Tibial artery (tissue), 4 donors: ENCODE data around the gene RBBP6.

Experiments
- DNase-seq, 2 donors: peaks; one replicate each; pipeline ENCODE4 v3.0.0-alpha.2; 2019
- H3K27ac ChIP-seq, 2 donors: fragments of 200-600 bp; sonication (generic) in 1 of 2; 1 replicate in 1 of 2; 2 replicates in 1 of 2; pipeline ENCODE4 v1.5.1; 2018 to 2019; ENCODE audit warnings: mild to moderate bottlenecking in 1 of 2
- H3K27me3 ChIP-seq, 2 donors: fragments of 200-600 bp; sonication (generic) in 1 of 2; one replicate each; pipeline versions ENCODE4 v1.5.1 to v1.6.0; 2016 to 2019
- H3K36me3 ChIP-seq, 3 donors: fragments of 200-600 bp; sonication (generic) in 2 of 3; one replicate each; pipeline ENCODE4 v1.5.1; 2016 to 2019; ENCODE audit warnings: mild to moderate bottlenecking in 2 of 3
- H3K4me1 ChIP-seq, 4 donors: fragments of 200-600 bp; sonication (generic) in 2 of 4; 1 replicate in 3 of 4; 2 replicates in 1 of 4; pipeline ENCODE4 v1.5.1; 2016 to 2019
- H3K4me3 ChIP-seq, 2 donors: fragments of 200-600 bp; sonication (generic) in 1 of 2; 1 replicate in 1 of 2; 2 replicates in 1 of 2; pipeline ENCODE4 v1.5.1; 2018 to 2019; ENCODE audit warnings: mild to moderate bottlenecking in 2 of 2
- H3K9me3 ChIP-seq, 3 donors: fragments of 200-600 bp; sonication (generic) in 1 of 3; one replicate each; pipeline ENCODE4 v1.5.1; 2016 to 2019
- CTCF ChIP-seq, 2 experiments: fragments of 200-600 bp in 1 of 2; fragments of 450-650 bp in 1 of 2; IDR thresholded peaks; one replicate each; pipeline ENCODE4 v1.5.1; 2017 to 2019; ENCODE audit warnings: antibody characterized with exemption in 2 of 2, mild to moderate bottlenecking in 1 of 2, moderate library complexity in 1 of 2
- intact Hi-C: fragments of 100-400 bp; cut with DNase I; formaldehyde crosslinking; loops from one replicate; pipeline ENCODE4 v1.15.0; 2023; ENCODE audit warnings: low total_unique reads

RBBP6 gene

DNA sequence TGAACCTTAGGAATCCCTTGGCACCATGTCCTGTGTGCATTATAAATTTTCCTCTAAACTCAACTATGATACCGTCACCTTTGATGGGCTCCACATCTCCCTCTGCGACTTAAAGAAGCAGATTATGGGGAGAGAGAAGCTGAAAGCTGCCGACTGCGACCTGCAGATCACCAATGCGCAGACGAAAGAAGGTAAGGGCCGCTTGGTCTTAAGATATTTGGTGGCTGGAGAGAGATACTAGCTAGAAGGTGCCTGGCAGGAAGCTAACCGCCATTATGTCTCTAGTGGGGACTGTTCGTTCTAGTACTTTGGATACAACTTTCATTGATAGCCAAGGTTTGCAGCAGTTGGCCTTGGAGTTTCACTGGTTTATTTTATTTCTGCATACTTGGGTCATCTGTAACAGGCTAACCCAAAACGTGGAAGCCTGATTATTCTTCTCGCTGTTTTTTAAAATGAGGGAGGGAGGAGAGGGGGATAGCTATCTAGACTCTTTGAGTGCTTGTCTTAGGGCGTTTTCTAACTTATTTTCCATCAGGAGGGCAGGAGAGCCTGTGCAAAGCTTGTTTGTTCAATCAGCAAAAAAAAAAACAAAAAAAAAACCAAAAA is 1.3 kb downstream of the RBBP6 start:
- Histone ChIP-seq H3K27me3 (no peaks in the 10 kb centered on the region), H3K27ac (peak overlapping the region; percentile 98 to 100), H3K4me3 (peak overlapping the region; percentile 72 to 97), H3K4me1 (peaks cover 0 to 49% (median 33%) of the 10 kb centered on the region in 4 donors), H3K36me3 (no peaks in the 10 kb centered on the region), H3K9me3 (no peaks in the 10 kb centered on the region)
- peak in 1 of 2 experiments; percentile 10 for TF ChIP-seq CTCF (IDR thresholded peaks at IDR 0.05)
- DNase-seq = no peak
- intact Hi-C loops = no loop called here

DNA sequence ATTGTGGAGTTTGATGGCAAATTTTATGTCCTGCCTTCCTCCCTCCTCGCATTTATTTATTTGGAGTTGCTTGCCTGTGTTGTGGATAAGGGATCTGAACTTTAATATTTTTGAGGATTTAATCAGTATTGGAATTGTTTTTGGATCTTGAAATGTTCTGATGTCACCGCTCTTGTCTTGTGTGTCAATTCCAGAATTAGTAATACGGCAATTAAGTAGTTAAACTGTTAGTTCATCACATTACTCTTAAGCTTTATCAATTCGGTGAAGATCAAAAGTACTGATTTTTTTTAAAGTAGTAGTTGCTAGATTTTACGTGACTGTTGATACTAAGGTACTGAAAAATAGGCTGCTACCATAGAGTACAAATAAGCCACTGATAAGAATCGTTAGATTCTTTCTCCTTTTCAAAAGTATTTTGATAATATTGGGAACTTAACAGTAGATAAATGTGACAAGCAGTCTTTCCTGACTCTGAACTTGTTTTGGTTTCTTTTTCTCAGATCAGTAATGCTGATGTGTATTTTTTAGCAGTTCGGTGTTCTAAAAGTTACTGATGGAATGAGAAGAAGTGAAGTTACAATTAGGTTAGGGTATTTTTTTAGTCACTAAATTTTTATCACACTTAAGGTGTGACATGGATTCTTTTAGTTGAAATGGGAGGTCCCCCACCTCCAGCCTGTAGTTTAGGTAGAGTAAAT is 2.0 kb downstream of the RBBP6 start:
- H3K27me3 ChIP-seq = no peaks in the 10 kb centered on the region
- no peaks in the 10 kb centered on the region for H3K9me3 ChIP-seq
- intact Hi-C loops = no loop called here
- H3K36me3 ChIP-seq = peaks cover 0 to 3% (median under 1%) of the 10 kb centered on the region in 3 donors
- H3K4me3 ChIP-seq = peak overlapping the region; percentile 72 to 97
- no peak for DNase-seq
- peak overlapping the region; percentile 98 to 100 for H3K27ac ChIP-seq
- H3K4me1 ChIP-seq = peaks cover 0 to 56% (median 36%) of the 10 kb centered on the region in 4 donors
- TF ChIP-seq CTCF (IDR thresholded peaks at IDR 0.05) = no peak

DNA sequence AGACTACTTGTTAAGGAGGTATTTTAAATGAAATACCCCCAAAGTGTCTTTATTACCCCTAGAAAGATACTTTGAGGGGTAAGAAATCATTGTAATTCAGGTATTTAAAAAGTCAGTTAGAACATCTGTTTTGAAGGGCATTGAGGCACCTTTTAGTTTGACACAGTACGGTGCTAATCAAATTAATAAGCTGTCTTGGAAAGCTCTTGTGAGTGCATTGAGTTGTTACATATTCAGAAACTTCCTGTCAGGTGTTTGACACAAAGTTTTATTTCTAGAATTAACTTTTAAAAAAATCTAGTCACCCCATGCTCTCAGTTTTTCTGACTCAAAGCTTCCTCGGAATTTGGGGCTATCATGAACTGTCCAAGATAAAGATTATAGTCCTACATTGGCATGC is 4.6 kb downstream of the RBBP6 start:
- intact Hi-C loops = no loop called here
- no peaks in the 10 kb centered on the region for H3K9me3 ChIP-seq
- H3K27ac ChIP-seq = peak overlapping the region; percentile 4 to 38
- H3K36me3 ChIP-seq = peaks cover 15 to 20% (median 16%) of the 10 kb centered on the region in 3 donors
- peak overlapping the region; percentile 72 to 97 for H3K4me3 ChIP-seq
- TF ChIP-seq CTCF (IDR thresholded peaks at IDR 0.05) = no peak
- H3K4me1 ChIP-seq = peaks cover 0 to 63% (median 31%) of the 10 kb centered on the region in 4 donors
- DNase-seq = no peak
- no peaks in the 10 kb centered on the region for H3K27me3 ChIP-seq

DNA sequence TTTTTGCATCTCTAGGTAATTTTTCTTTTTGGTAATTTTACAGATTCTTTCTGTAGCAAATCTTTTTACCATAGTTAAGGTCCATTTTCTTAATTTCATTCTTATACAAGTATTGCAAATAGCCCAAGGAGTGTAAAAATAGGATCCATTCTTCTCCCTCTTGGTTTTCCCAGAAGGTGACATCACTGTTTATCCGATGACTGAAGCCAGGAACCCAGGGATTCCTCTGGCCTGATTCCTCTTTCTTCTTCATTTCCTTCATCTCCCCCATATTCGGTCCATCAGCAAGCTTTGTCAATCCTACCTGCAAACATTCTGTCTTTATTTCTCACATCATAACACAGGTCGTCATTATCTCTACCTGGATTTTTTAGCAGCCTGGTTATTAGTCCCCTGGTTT is 5.3 kb downstream of the RBBP6 start:
- no peaks in the 10 kb centered on the region for H3K27me3 ChIP-seq
- DNase-seq = no peak
- H3K9me3 ChIP-seq = no peaks in the 10 kb centered on the region
- intact Hi-C loops = no loop called here
- H3K27ac ChIP-seq = peak overlapping the region; percentile 29 to 38
- peaks cover 20 to 27% (median 23%) of the 10 kb centered on the region in 3 donors for H3K36me3 ChIP-seq
- TF ChIP-seq CTCF (IDR thresholded peaks at IDR 0.05) = no peak
- H3K4me3 ChIP-seq = no peak overlapping the region
- H3K4me1 ChIP-seq = peaks cover 0 to 69% (median 31%) of the 10 kb centered on the region in 4 donors

- DNase-seq = no peak
- intact Hi-C loops = no loop called here
- no peak overlapping the region for H3K27ac ChIP-seq
- no peaks in the 10 kb centered on the region for H3K27me3 ChIP-seq
- H3K4me3 ChIP-seq = no peak overlapping the region
- peaks cover 0 to 56% (median 9%) of the 10 kb centered on the region in 4 donors for H3K4me1 ChIP-seq
- peaks cover 20 to 49% (median 37%) of the 10 kb centered on the region in 3 donors for H3K36me3 ChIP-seq
- no peak for TF ChIP-seq CTCF (IDR thresholded peaks at IDR 0.05)
- no peaks in the 10 kb centered on the region for H3K9me3 ChIP-seq
Measured at GRCh38 chr16:24550295-24550694, 10.9 kb downstream of the RBBP6 start.
